Measurements from ENCODE around the gene GP1BB.

GP1BB gene

DNA sequence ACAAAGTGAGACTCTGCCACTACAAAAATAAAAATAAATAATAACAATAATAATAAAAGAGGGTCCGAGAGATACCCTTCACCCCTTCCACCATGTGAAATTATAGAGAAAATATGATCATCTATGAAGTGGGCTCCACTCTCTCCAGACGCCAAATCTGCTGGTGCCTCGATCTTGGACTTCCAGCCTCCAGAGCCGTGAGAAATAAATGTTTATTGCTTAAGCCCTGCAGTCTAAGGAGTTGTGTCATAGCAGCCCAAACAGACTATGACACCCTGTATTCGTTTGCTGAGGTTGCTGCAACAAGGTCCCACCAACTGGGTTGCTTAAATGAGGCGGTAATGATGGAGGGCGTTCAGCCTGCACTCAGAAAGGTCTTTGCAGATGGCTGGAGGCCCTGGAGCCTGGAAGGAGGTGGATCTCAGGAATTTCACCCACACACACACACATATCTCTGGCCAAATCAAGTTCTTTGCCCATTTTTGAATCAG lies 16.6 kb upstream of the GP1BB start:
- DNase-seq, result no peak
- Histone ChIP-seq H3K27me3 (peaks cover 0 to 26% of the 10 kb centered on the region in 2 donors), H3K9me3 (no peaks in the 10 kb centered on the region), H3K4me1 (peaks cover 0 to 2% (median 0%) of the 10 kb centered on the region in 4 donors), H3K4me3 (no peak overlapping the region), H3K36me3 (no peaks in the 10 kb centered on the region), H3K27ac (no peak overlapping the region)
- intact Hi-C loops (cut with DNase I; ENCODE audit: low total_unique reads), result no loop called here
- no peak for TF ChIP-seq CTCF (IDR thresholded peaks at IDR 0.05)

DNA sequence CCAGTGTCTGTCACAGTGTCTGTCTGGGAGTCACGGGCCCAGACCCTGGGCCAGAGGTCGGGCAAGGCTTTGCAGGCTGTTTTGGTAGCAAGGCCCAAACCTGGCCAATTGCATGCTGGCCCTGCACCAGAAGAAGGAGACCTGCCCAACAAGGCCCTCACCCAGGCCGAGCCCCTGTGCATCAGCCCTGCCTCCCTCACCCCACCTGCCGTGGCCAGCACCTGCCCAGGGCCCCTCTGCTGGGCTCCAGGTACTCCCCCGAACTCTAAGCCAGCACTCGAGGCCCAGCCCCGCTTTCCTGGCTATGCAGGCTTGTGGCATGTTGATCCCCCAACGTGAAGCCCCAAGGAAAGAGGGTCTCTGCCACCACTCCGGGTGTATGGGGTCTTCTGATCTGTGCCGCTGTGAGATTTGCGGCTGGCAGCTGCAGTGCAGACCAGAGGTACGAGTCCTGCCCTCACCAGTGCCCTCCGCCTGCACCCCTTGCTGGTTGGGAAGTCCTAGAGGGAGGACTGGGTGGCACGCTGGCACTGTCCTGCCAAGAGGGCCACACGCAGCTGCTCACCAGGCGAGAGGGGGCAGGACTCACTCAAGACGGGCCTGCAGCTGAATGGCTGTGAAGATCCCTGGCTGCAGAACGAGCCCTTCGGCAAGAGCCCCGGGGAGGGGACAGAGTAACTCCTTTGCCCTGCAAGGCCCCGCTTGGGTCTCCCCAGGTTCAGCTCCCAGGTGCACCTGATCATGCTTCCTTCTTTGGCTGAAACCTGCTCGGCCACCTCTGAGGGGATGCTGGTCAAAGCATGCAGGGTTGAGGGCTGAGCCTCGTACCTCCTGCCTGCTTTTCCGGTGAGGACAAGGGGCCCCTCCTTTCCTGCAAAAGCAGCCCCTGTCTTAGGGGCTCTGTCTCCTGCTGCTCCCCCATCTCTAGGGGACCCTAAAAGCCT lies 15.7 kb upstream of the GP1BB start:
- peaks cover 0 to 2% (median 0%) of the 10 kb centered on the region in 4 donors for H3K4me1 ChIP-seq
- no peaks in the 10 kb centered on the region for H3K36me3 ChIP-seq
- H3K4me3 ChIP-seq, result no peak overlapping the region
- H3K27me3 ChIP-seq, result peaks cover 0 to 26% of the 10 kb centered on the region in 2 donors
- no peak for TF ChIP-seq CTCF (IDR thresholded peaks at IDR 0.05)
- intact Hi-C loops (cut with DNase I; ENCODE audit: low total_unique reads), result no loop called here
- H3K27ac ChIP-seq, result no peak overlapping the region
- peak in 1 of 2 donors; percentile 54 for DNase-seq
- no peaks in the 10 kb centered on the region for H3K9me3 ChIP-seq

GRCh38 chr22:19708321-19709011 lies 14.9 kb upstream of the GP1BB start:
- no peak overlapping the region for H3K27ac ChIP-seq
- DNase-seq, result peak in 1 of 2 donors; percentile 48
- H3K4me1 ChIP-seq, result peaks cover 0 to 2% (median 0%) of the 10 kb centered on the region in 4 donors
- H3K36me3 ChIP-seq, result no peaks in the 10 kb centered on the region
- no peak overlapping the region for H3K4me3 ChIP-seq
- H3K27me3 ChIP-seq, result peaks cover 0 to 28% of the 10 kb centered on the region in 2 donors
- no peaks in the 10 kb centered on the region for H3K9me3 ChIP-seq
- no peak for TF ChIP-seq CTCF (IDR thresholded peaks at IDR 0.05)
- intact Hi-C loops (cut with DNase I; ENCODE audit: low total_unique reads), result no loop called here

DNA sequence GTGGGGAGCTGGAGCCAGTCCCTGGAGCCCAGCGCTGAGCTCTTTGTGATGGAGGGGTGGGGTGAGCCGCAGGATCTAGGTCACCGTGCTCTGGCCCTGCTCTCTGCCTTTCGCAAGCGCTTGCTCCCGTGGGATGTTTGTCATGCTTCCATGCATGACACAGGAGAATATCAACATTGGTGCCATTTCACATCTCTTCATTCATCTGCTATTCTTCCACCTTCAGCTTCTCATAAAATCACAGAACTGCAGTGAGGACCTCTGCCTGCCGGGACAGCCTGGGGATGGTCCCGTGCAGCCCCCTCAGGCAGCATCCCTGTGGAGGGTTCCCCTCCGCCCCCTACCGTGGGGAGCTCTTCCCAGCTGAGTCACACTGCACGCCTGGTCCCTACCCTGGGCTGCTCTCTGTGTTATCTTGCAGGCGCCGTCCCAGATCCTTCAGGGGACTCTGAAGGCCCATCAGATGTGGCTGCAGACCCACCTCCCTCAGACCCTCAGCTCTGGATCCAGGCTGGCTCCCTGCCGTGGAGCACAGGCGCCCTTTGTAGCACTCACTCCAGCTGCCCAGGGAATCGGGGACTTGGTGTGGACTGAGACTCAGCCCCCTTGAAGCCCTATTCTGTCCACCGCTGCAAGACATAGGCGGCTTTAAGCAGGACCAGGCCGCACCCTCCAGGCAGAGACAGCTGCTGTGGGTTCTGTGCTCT lies 14.1 kb upstream of the GP1BB start:
- DNase-seq, result peak in 1 of 2 donors; percentile 56
- no peak for TF ChIP-seq CTCF (IDR thresholded peaks at IDR 0.05)
- Histone ChIP-seq H3K27ac (no peak overlapping the region), H3K4me1 (peaks cover 0 to 8% (median 4%) of the 10 kb centered on the region in 4 donors), H3K4me3 (no peak overlapping the region), H3K36me3 (no peaks in the 10 kb centered on the region), H3K9me3 (no peaks in the 10 kb centered on the region), H3K27me3 (peaks cover 0 to 34% of the 10 kb centered on the region in 2 donors)
- intact Hi-C loops (cut with DNase I; ENCODE audit: low total_unique reads), result no loop called here
